HCT116 (cell line): ENCODE measurements around the gene AP4M1.

Experiments
- POLR2A ChIP-seq: IDR thresholded peaks from 2 replicates; pipeline ENCODE4 v1.7.0; 2011; ENCODE audit warnings: borderline replicate concordance; ENCODE audit not compliant: insufficient read depth, insufficient read length; ENCODE audit errors: extremely low read depth
- RAD21 ChIP-seq: IDR thresholded peaks from 2 replicates; pipeline ENCODE4 v1.6.1; 2012; ENCODE audit warnings: low read depth, mild to moderate bottlenecking
- TCF7L2 ChIP-seq: IDR thresholded peaks from 2 replicates; pipeline ENCODE4 v1.7.0; 2011; ENCODE audit warnings: borderline replicate concordance, inconsistent platforms; ENCODE audit not compliant: insufficient read depth, insufficient read length; ENCODE audit errors: extremely low read depth
- YY1 ChIP-seq: IDR thresholded peaks from 2 replicates; pipeline ENCODE4 v1.6.1; 2011; ENCODE audit warnings: low read length, low read depth, moderate library complexity, mild to moderate bottlenecking; ENCODE audit not compliant: insufficient replicate concordance; ENCODE audit errors: extremely low read depth

GRCh38 chr7:100157334-100158228 lies 56.1 kb downstream of the AP4M1 start:
- TF ChIP-seq POLR2A, result no peak
- TF ChIP-seq RAD21, result no peak
- TF ChIP-seq TCF7L2, result no peak
- TF ChIP-seq YY1, result no peak
